Measurements from ENCODE around the gene MEG3. TPM values are rescaled to one million over a fixed set of nuclear protein-coding genes. Genes with fewer than 3 reads are reported as not detected.

Gene MEG3
- total RNA-seq, 1 experiment from 2014 or later: 338 TPM

GRCh38 chr14:100786131-100786530 is 39.8 kb upstream of the MEG3 start:
- no peak overlapping the region for H3K27ac Mint-ChIP-seq
- H3K4me1 Mint-ChIP-seq: peaks cover 16% of the 10 kb centered on the region
- no peaks in the 10 kb centered on the region; the same call in 1 of the 2 replicates for H3K27me3 Mint-ChIP-seq (ENCODE audit: low read depth)
- H3K4me3 Mint-ChIP-seq: no peak overlapping the region
- ATAC-seq (no peak), DNase-seq (ENCODE audit: low spot score) (no peak)
- POLR2A ChIA-PET: no interaction called here
- TF ChIP-seq HMGXB4 (CRISPR knock-in tag; IDR thresholded peaks at IDR 0.05) (no peak), ATF1 (CRISPR knock-in tag; IDR thresholded peaks at IDR 0.05) (no peak), SP1 (CRISPR knock-in tag; conservative IDR thresholded peaks at IDR 0.05) (no peak), ELF4 (CRISPR knock-in tag; IDR thresholded peaks at IDR 0.05; ENCODE audit: low read depth) (no peak), ZNF138 (CRISPR knock-in tag; conservative IDR thresholded peaks at IDR 0.05) (no peak)
- TF ChIP-seq, protein P1, sequence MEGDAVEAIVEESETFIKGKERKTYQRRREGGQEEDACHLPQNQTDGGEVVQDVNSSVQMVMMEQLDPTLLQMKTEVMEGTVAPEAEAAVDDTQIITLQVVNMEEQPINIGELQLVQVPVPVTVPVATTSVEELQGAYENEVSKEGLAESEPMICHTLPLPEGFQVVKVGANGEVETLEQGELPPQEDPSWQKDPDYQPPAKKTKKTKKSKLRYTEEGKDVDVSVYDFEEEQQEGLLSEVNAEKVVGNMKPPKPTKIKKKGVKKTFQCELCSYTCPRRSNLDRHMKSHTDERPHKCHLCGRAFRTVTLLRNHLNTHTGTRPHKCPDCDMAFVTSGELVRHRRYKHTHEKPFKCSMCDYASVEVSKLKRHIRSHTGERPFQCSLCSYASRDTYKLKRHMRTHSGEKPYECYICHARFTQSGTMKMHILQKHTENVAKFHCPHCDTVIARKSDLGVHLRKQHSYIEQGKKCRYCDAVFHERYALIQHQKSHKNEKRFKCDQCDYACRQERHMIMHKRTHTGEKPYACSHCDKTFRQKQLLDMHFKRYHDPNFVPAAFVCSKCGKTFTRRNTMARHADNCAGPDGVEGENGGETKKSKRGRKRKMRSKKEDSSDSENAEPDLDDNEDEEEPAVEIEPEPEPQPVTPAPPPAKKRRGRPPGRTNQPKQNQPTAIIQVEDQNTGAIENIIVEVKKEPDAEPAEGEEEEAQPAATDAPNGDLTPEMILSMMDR (IDR thresholded peaks at IDR 0.05): no peak
- TF ChIP-seq, protein P2, sequence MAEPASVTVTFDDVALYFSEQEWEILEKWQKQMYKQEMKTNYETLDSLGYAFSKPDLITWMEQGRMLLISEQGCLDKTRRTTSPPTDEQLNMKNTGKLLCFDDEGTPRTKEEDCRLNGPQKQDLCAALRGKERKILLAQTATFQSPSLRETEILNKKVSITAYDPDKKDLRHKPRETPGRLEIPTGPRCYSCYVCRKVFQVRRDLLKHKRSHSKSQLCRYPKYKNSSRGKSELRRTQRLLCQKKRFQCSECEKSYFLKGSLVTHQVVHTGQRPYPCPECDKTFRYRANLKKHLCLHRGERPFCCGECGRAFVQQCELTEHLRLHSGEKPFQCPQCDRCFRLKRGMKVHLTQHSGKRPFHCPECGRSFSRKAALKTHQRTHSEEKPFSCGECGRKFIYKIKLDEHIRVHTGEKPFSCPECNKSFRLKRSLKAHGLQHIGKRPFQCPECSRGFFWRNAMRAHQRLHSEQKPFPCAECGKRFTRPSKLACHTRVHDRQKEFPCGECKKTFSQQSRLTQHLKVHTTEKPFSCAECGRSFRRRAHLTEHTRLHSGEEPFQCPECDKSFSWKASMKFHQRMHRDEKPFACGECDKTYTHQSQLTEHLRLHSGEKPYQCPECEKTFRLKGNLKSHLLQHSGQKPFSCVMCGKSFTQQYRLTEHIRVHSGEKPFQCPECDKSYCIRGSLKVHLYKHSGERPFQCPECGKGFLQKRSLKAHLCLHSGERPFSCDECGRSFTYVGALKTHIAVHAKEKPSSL (CRISPR knock-in tag; conservative IDR thresholded peaks at IDR 0.05): no peak
- TF ChIP-seq, protein P3, sequence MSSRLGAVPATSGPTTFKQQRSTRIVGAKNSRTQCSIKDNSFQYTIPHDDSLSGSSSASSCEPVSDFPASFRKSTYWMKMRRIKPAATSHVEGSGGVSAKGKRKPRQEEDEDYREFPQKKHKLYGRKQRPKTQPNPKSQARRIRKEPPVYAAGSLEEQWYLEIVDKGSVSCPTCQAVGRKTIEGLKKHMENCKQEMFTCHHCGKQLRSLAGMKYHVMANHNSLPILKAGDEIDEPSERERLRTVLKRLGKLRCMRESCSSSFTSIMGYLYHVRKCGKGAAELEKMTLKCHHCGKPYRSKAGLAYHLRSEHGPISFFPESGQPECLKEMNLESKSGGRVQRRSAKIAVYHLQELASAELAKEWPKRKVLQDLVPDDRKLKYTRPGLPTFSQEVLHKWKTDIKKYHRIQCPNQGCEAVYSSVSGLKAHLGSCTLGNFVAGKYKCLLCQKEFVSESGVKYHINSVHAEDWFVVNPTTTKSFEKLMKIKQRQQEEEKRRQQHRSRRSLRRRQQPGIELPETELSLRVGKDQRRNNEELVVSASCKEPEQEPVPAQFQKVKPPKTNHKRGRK (CRISPR knock-in tag; IDR thresholded peaks at IDR 0.05; ENCODE audit: borderline replicate concordance): no peak
- TF ChIP-seq, protein P4, sequence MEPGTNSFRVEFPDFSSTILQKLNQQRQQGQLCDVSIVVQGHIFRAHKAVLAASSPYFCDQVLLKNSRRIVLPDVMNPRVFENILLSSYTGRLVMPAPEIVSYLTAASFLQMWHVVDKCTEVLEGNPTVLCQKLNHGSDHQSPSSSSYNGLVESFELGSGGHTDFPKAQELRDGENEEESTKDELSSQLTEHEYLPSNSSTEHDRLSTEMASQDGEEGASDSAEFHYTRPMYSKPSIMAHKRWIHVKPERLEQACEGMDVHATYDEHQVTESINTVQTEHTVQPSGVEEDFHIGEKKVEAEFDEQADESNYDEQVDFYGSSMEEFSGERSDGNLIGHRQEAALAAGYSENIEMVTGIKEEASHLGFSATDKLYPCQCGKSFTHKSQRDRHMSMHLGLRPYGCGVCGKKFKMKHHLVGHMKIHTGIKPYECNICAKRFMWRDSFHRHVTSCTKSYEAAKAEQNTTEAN (CRISPR knock-in tag; IDR thresholded peaks at IDR 0.05): no peak
- CTCF ChIA-PET: interaction anchor here (0.6 kb wide), 1 partner anchor 101 kb away, joined by 3 read pairs; no protein-coding TSS in a partner anchor
- no peaks in the 10 kb centered on the region for H3K36me3 Mint-ChIP-seq
- H3K9me3 Mint-ChIP-seq: no peaks in the 10 kb centered on the region

GRCh38 chr14:100786576-100787219 is 39.2 kb upstream of the MEG3 start:
- DNase-seq (ENCODE audit: low spot score) (no peak), ATAC-seq (no peak)
- Mint-ChIP-seq H3K4me1 (peaks cover 16% of the 10 kb centered on the region), H3K36me3 (no peaks in the 10 kb centered on the region), H3K27ac (no peak overlapping the region), H3K27me3 (ENCODE audit: low read depth) (no peaks in the 10 kb centered on the region; the same call in 1 of the 2 replicates), H3K9me3 (no peaks in the 10 kb centered on the region), H3K4me3 (no peak overlapping the region)
- POLR2A ChIA-PET: no interaction called here
- CTCF ChIA-PET: no interaction called here
- TF ChIP-seq JAZF1 (CRISPR knock-in tag; IDR thresholded peaks at IDR 0.05) (no peak), ZSCAN18 (CRISPR knock-in tag; IDR thresholded peaks at IDR 0.05) (no peak), ATF1 (CRISPR knock-in tag; IDR thresholded peaks at IDR 0.05) (no peak), CREM (CRISPR knock-in tag; IDR thresholded peaks at IDR 0.05) (no peak), EMX1 (CRISPR knock-in tag; IDR thresholded peaks at IDR 0.05) (no peak), JUN (CRISPR knock-in tag; IDR thresholded peaks at IDR 0.05) (no peak), ZNF138 (CRISPR knock-in tag; conservative IDR thresholded peaks at IDR 0.05) (no peak), PREB (CRISPR knock-in tag; IDR thresholded peaks at IDR 0.05; ENCODE audit: borderline replicate concordance) (no peak), GTF2I (CRISPR knock-in tag; conservative IDR thresholded peaks at IDR 0.05) (no peak), KAT7 (CRISPR knock-in tag; IDR thresholded peaks at IDR 0.05; ENCODE audit: borderline replicate concordance) (no peak), NR3C1 (CRISPR knock-in tag; conservative IDR thresholded peaks at IDR 0.05; ENCODE audit: low read depth) (no peak), ZNF121 (CRISPR knock-in tag; IDR thresholded peaks at IDR 0.05) (no peak), RORB (CRISPR knock-in tag; IDR thresholded peaks at IDR 0.05) (no peak), CREB1 (CRISPR knock-in tag; IDR thresholded peaks at IDR 0.05) (no peak), FOXP1 (CRISPR knock-in tag; IDR thresholded peaks at IDR 0.05; ENCODE audit: borderline replicate concordance) (no peak)
- TF ChIP-seq, protein P4 (CRISPR knock-in tag; IDR thresholded peaks at IDR 0.05): no peak
